GM19023 (cell line): ENCODE measurements around the gene APBA3.
A peak's percentile ranks its signal among the peaks of the same experiment; 100 is the strongest.
"Not testable (repeated sequence)": the region's sequence is repeated elsewhere in the genome, so short reads cannot be mapped to it uniquely, and the experiment has no call there.

ENCODE experiments used
- ATAC-seq: cut with Tn5 transposase; IDR thresholded peaks from one replicate; pipeline ENCODE4 v1.9.1; 2021; ENCODE audit warnings: mild to moderate bottlenecking, moderate library complexity; ENCODE audit not compliant: unreplicated experiment

The APBA3 gene

DNA sequence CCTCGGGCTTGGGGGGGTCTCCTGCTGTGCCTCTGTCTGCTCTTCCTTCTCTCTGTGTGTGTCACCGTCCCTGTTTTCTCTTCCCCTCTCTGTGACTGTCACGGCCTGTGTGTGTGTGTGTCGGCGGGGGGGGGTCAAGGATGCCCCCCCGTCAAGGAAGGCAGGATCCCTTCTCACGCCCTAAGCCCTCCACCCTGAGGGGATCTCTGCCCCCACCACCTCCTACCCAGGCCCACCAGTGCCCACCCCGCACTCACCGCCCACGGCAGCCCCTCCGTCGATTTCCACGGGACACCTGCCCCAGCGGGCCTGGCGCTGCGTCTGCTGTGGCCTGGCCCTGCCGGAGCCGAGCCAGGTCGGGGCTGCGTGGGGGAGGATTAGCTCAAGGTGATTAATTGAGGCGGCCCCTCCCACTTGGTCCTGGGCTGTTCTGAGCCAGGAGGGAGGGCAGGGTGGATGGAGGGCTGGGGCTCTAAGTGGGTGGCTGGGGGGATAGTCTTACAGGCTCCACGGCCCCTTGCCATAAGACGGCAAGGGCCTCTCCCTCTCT, 10.5 kb upstream of the APBA3 start, which contains the start of gene RAX2:
Gene RAX2, minus strand, starts transcription at position 323 of the 550 bp plus-strand sequence. CDS start 486 bp downstream, outside the sequence.
- no peak for ATAC-seq

GRCh38 chr19:3771000-3771905, 9.8 kb upstream of the APBA3 start:
- ATAC-seq = no peak

GRCh38 chr19:3770136-3770999, 8.9 kb upstream of the APBA3 start:
- no peak for ATAC-seq

DNA sequence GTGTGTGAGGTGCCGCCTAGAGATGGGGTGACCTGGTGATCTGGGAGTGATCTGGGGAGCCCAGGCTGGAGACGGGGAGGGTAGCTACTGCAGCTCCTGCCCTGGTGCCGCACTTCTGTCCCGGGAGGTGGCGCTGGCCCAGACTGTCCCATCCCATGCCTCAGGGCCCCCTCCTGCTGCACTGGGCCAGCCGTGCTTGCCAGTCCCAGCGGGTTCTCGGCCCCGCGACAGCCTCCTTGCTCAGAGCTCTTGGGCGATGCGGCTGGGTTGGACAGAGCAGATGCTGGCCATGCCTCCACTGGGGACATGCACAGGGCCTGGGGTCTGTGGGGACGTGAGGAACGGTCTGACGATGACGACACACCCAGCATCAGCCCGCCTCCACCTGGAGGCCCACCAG, 8.0 kb upstream of the APBA3 start:
- no peak for ATAC-seq

DNA sequence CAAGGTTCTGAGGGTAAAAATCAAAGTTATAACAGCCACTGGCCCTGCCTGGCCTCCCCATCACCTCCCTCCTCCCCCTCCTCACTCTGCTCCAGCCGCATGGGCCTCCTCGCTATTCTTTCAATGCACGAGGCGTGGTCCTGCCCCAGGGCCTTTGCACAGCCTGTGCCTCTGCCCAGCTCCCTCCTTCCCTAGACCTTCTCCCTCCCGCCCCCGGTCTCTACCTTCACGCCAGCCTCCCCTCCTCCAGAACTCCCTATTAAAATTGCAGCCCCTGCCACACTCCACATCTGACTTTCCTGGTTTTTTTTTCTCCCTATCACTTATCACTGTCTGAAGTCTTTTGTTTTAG, 7.2 kb upstream of the APBA3 start:
- ATAC-seq = no peak

- no peak for ATAC-seq
Observed at GRCh38 chr19:3768015-3768747, 6.7 kb upstream of the APBA3 start.

DNA sequence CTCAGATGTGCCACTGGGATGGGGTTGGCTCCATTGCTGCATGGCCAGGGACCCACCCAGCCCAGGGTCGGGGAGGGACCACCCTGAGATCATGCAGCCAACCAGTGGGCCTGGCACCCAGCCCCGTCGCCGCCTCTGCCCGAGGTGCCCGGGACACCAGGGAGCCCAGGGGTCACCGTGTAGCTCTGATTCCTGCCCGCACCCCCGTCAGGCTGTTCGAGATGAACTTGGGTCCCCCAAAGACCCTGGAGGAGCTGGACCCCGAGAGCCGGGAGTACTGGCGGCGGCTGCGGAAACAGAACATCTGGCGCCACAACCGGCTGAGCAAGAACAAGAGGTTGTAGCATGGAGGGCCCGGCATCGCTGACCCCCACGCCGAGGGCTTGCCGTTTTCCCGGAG, 5.6 kb upstream of the APBA3 start:
- no peak for ATAC-seq

- ATAC-seq = no peak
Observed at GRCh38 chr19:3766520-3766919, 5.0 kb upstream of the APBA3 start.

DNA sequence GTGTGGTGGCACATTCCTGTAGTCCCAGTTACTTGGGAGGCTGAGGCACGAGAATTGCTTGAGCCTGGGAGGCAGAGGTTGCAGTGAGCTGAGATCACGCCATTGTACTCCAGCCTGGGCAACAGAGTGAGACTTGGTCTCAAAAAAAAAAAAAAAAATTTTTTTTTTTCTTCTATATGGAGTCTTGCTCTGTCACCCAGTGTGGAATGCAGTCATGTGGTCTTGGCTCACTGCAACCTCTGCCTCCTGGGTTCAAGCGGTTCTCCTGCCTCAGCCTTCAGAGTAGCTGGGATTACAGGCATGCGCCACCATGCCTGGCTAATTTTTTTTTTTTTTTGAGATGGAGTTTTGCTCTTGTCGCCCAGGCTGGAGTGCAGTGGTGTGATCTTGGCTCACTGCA, 4.3 kb upstream of the APBA3 start:
- ATAC-seq = not testable (repeated sequence)

DNA sequence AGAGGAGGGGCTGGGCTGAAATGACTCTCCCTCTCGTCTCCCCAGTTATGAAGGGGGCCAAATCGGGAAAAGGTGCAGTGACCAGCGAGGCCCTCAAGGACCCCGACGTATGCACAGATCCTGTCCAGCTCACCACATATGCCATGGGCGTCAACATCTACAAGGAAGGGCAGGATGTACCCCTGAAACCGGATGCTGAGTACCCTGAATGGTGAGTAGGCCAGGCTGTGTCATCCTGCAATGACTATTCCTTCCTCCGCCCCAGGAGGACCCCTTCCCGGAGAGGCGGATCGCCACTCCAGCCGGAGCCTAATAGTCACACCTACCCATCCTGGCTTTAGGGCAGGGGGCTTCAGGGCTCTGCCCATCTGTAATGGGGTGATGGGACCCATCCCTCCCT, 3.6 kb upstream of the APBA3 start:
- no peak for ATAC-seq

DNA sequence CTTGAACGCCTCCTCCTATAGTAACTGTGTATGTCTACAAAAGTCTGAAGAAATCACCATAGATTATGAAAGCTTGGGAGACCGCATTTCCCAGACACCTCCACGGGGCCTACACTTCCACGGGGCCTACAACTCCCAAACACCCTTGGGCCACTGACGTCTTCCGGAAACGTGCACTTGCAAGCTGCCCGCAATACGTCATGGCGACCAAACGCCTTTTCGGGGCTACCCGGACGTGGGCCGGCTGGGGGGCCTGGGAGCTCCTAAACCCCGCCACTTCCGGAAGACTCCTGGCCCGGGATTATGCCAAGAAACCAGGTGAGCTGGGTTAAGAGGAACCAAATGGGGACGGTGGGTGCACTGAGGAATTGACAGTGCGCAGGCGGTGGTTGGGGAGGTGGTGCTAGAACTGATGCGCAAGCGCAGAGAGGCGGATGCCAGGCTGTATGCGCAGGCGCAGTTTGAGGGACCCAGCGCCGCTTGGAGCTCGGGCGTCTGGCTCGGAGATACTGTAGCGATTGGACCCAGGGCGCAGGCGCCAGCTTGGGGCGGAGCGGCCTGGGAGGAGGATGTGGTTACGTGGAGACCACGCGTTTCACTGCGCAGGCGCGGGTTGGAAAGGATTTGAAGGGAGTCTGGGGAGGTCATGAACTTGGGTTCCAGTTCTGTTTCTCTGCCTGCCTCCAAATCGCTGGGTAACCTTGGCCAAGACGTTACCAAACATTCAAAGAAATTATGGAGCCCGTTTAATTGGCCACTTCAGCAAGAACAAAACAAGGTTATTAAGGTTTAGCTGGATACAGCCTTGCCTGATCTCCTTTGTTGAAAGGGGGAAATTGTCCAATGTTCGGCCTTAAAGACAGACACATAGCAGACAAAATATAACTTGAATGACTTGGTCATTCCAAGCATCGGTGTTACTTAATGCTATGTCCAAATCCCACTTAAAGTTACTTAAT, 1.3 kb upstream of the APBA3 start, which contains the start of gene MRPL54:
Gene MRPL54, plus strand, starts transcription at position 182 of the 959 bp plus-strand sequence. Its CDS starts 19 bp downstream, at position 201.
- ATAC-seq = peak; percentile 82

DNA sequence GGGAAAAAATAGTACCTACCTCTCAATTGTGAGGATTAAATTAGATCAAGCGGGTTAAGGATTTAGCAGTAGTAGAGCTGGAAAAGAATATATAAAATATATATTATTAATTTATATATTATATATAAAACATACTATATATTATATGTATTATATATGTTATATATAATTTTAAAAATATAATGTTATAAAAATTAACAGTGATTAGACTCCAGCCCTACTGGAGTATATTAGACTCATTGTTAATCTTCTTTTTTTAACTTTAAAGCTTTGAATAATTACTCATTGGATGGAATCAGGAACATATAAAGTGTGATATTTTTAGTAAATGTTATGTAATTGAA, 610 bp upstream of the APBA3 start:
- no peak for ATAC-seq

- no peak for ATAC-seq
Observed at GRCh38 chr19:3760871-3761361, 576 bp downstream of the APBA3 start.

DNA sequence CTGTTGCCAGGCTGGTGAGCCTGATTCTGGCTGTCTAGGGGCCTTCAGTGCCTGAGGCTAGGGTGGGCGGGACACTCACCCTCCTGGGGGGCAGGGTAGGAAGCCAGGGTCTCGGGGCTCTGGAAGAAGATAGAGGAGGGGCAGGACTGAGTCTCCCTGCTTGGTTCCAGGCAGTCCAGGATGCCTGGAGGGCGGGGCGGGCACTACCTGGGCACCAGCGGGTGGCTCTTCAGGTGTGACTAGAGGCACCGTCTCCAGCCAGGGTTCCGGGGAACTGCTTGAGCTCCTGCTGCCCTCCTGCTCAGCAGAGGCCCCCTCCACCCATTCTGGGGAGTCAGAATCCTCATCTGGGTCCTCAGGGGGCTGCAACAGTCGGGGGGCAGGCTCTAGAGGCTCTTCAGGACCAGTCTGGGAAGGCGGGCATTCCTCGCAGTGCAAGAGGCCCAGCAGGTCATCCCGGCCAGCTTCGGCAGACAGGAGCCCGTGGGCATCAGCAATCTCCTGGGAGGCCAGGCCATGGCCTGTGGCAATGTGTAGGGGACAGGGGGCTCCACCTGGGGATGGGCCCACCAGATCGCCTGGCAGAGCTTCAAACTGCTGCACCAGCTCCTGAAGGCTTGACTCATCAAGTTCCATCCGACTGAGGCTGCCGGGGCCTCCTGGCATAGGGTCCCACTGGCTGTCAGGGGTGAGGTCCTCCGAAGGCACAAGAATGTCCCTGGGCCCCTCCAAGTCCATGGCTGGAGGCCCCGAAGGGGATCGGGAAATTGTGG, 1.8 kb downstream of the APBA3 start:
- ATAC-seq = no peak

GRCh38 chr19:3758297-3758696, 3.2 kb downstream of the APBA3 start:
- not testable (repeated sequence) for ATAC-seq

DNA sequence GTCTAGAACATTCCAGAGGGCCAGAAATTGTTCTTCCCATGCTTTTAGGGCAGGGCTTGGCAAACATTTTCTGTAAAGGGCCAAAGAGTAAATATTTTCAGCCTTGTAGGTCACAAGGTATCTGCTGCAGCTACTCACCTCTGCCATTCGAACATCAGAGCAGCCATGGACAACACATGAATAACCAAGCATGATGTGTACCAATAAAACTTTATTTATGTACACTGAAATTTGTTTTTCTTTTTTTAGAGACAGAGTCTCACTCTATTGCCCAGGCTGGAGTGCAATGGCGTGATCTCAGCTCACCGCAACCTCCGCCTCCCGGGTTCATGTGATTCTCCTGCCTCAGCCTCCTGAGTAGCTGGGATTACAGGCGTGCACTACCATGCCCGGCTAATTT, 3.8 kb downstream of the APBA3 start:
- ATAC-seq = not testable (repeated sequence)

GRCh38 chr19:3753631-3754410, 7.7 kb downstream of the APBA3 start:
- ATAC-seq = no peak

- ATAC-seq = no peak
Observed at GRCh38 chr19:3752492-3752891, 9.0 kb downstream of the APBA3 start.
